ENCODE data around the gene TMEM169. TPM values are rescaled to one million over a fixed set of nuclear protein-coding genes. Genes with fewer than 3 reads are reported as not detected.

Gene TMEM169
- total and polyA plus RNA-seq, 4 donors = 0.42 to 1.9 (median 0.80) TPM

DNA sequence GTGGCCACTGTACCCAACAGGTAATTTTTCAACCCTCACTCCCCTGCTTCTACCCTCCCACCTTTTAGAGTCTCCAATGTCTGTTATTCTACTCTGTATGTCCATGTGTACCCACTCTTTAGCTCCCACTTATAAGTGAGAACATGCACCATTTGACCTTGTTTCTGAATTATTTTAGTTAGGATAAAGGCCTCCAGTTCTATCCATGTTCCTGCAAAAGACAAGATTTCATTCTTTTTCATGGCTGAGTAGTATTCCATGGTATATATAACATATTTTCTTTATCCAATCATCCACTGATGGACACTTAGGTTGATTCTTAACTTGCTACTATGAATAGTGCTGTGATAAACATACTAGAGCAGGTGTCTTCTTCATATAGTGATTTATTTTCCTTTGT is 9.2 kb upstream of the TMEM169 start:
- Histone ChIP-seq H3K9me3 (ENCODE audit: control insufficient read depth in 4 of 4, low read length in 3 of 4) (no peaks in the 10 kb centered on the region), H3K4me1 (ENCODE audit: control insufficient read depth in 4 of 4, insufficient read depth in 4 of 4, low read length in 3 of 4) (peaks cover 13 to 69% (median 60%) of the 10 kb centered on the region in 4 donors), H3K4me3 (ENCODE audit: low read depth in 1 of 3, low read length in 3 of 3) (no peak overlapping the region), H3K9ac (ENCODE audit: low read depth in 1 of 2, low read length in 2 of 2) (no peak overlapping the region), H3K27me3 (ENCODE audit: control insufficient read depth in 4 of 4, insufficient read depth in 4 of 4, low read length in 3 of 4) (no peaks in the 10 kb centered on the region), H3K36me3 (ENCODE audit: control insufficient read depth in 4 of 4, insufficient read depth in 3 of 4, low read depth in 1 of 4, low read length in 3 of 4) (peaks cover 0 to 9% (median 2%) of the 10 kb centered on the region in 4 donors), H3K27ac (ENCODE audit: low read depth in 1 of 2, low read length in 2 of 2) (peak overlapping the region in 1 of 2 donors; percentile 7)
- TF ChIP-seq NR2F2 (IDR thresholded peaks at IDR 0.05) (no peak), REST (IDR thresholded peaks at IDR 0.05) (no peak), SP1 (IDR thresholded peaks at IDR 0.05) (no peak), FOXA1 (IDR thresholded peaks at IDR 0.05) (no peak), EGR1 (IDR thresholded peaks at IDR 0.05; ENCODE audit: low read depth in 2 of 2) (no peak), FOXA2 (IDR thresholded peaks at IDR 0.05) (no peak), HNF4A (conservative IDR thresholded peaks at IDR 0.05) (no peak), YY1 (IDR thresholded peaks at IDR 0.05) (no peak), GABPA (IDR thresholded peaks at IDR 0.05 in 1 of 2, conservative IDR thresholded peaks at IDR 0.05 in 1 of 2) (no peak), TAF1 (conservative IDR thresholded peaks at IDR 0.05) (no peak), HNF4G (IDR thresholded peaks at IDR 0.05) (no peak), MAX (IDR thresholded peaks at IDR 0.05) (no peak), RAD21 (IDR thresholded peaks at IDR 0.05) (no peak), ZBTB33 (IDR thresholded peaks at IDR 0.05) (no peak)
- TF ChIP-seq, protein P1, sequence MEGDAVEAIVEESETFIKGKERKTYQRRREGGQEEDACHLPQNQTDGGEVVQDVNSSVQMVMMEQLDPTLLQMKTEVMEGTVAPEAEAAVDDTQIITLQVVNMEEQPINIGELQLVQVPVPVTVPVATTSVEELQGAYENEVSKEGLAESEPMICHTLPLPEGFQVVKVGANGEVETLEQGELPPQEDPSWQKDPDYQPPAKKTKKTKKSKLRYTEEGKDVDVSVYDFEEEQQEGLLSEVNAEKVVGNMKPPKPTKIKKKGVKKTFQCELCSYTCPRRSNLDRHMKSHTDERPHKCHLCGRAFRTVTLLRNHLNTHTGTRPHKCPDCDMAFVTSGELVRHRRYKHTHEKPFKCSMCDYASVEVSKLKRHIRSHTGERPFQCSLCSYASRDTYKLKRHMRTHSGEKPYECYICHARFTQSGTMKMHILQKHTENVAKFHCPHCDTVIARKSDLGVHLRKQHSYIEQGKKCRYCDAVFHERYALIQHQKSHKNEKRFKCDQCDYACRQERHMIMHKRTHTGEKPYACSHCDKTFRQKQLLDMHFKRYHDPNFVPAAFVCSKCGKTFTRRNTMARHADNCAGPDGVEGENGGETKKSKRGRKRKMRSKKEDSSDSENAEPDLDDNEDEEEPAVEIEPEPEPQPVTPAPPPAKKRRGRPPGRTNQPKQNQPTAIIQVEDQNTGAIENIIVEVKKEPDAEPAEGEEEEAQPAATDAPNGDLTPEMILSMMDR (IDR thresholded peaks at IDR 0.05; ENCODE audit: low read depth, low read length, missing input control) = no peak
- DNase-seq (ENCODE audit: low spot score) = no peak

- DNase-seq (ENCODE audit: low spot score) = no peak
- no peak overlapping the region for H3K4me3 ChIP-seq (ENCODE audit: low read depth in 1 of 3, low read length in 3 of 3)
- peaks cover 12 to 66% (median 61%) of the 10 kb centered on the region in 4 donors for H3K4me1 ChIP-seq (ENCODE audit: control insufficient read depth in 4 of 4, insufficient read depth in 4 of 4, low read length in 3 of 4)
- TF ChIP-seq REST (IDR thresholded peaks at IDR 0.05) = no peak
- TF ChIP-seq FOXA2 (IDR thresholded peaks at IDR 0.05) = no peak
- TF ChIP-seq MAX (IDR thresholded peaks at IDR 0.05) = no peak
- TF ChIP-seq HNF4G (IDR thresholded peaks at IDR 0.05) = no peak
- TF ChIP-seq SP1 (IDR thresholded peaks at IDR 0.05) = no peak
- H3K27me3 ChIP-seq (ENCODE audit: control insufficient read depth in 4 of 4, insufficient read depth in 4 of 4, low read length in 3 of 4) = no peaks in the 10 kb centered on the region
- H3K9ac ChIP-seq (ENCODE audit: low read depth in 1 of 2, low read length in 2 of 2) = no peak overlapping the region
- peak overlapping the region in 1 of 2 donors; percentile 16 for H3K27ac ChIP-seq (ENCODE audit: low read depth in 1 of 2, low read length in 2 of 2)
- peaks cover 0 to 9% (median 2%) of the 10 kb centered on the region in 4 donors for H3K36me3 ChIP-seq (ENCODE audit: control insufficient read depth in 4 of 4, insufficient read depth in 3 of 4, low read depth in 1 of 4, low read length in 3 of 4)
- no peaks in the 10 kb centered on the region for H3K9me3 ChIP-seq (ENCODE audit: control insufficient read depth in 4 of 4, low read length in 3 of 4)
Observed at GRCh38 chr2:216073773-216074172, 7.9 kb upstream of the TMEM169 start.
